ENCODE data around the gene DNAJB8.

DNAJB8 gene

DNA sequence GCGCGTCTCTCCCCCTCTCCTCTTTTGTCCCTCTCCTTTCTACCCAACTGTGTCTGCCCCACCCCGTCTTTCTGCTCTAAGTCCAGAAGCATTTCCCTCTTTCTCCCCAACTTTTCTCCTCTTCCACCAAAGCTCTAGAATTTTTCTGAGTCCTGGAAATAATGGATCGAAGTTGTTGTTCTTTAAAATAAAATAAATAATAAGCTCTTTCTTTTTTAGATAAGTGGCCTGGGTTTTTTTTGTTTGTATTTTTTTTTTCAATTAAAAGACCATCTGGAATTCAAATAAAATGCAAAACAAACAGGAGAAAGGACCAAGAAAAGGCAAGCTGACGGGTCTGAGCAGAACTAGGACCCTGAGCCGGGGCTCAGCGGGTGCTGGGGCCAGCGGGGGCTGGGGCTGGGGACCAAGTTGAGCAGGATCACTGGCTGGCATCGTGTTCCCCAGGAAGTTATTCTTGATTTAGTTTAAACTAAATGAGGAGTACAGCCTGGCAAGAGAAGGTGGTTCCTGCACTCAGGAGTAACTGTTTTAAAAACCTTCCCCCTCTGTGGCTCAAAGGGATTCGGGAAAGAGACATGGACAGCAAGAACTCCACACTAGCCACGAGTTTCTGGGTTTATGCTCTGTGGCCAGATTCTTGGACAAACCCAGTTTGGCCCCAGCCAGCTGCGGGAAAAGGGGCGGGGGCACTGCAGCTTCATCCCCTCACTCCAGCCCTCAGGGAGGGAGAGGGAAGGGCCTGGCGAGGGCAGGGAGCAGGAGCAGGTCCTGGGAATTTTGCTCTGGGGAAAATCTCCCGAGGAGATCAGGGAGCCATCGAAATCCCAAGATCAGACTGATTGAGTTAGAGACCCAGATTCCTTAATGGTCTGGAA lies 18.0 kb upstream of the DNAJB8 start:
- peaks cover 17% of the 10 kb centered on the region for H3K36me3 Mint-ChIP-seq (ENCODE audit: low read depth)
- peaks cover 98% of the 10 kb centered on the region for H3K27me3 Mint-ChIP-seq (ENCODE audit: low read depth)
- H3K4me3 Mint-ChIP-seq, result peak overlapping the region; percentile 67 to 79 (median 79)

DNA sequence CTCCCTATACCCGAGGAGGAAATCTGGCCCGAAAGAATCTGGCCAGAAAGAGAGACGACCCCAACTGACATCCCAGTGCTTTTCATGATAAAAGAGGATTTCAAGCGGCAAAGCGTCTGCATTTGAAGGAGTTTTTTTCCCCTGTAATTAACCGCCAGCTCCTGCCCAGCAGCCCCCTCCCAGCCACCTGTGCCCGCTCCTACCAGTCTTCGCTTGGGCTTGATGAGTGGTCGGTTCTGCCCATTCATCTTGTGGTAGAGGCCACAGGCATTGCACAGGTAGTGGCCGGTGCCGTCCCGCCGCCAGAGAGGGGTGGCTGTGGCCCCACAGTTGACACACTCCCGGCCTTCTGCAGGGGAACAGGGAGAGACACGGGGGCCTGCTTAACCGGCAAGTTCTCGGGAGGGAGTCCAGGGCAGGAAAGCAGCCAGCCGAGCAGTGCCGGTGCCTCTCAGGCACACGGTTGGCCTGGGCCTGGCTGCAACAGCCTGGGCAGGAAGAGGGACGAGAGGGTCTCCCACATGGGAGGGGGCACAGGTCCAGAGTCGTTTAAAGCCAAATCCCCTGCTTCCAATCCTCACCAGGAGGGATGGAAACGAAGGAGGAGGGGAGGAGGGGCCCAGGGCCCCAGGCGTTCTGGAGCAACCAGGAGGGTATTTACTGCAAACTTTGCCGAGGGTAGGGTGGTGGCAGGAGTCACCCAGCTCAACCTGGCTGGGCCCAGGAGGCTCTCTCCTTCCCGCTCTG lies 17.1 kb upstream of the DNAJB8 start:
- H3K27ac Mint-ChIP-seq, result peak overlapping the region in 2 of 3 experiments; percentile 22 to 61
- TF ChIP-seq, protein P1, sequence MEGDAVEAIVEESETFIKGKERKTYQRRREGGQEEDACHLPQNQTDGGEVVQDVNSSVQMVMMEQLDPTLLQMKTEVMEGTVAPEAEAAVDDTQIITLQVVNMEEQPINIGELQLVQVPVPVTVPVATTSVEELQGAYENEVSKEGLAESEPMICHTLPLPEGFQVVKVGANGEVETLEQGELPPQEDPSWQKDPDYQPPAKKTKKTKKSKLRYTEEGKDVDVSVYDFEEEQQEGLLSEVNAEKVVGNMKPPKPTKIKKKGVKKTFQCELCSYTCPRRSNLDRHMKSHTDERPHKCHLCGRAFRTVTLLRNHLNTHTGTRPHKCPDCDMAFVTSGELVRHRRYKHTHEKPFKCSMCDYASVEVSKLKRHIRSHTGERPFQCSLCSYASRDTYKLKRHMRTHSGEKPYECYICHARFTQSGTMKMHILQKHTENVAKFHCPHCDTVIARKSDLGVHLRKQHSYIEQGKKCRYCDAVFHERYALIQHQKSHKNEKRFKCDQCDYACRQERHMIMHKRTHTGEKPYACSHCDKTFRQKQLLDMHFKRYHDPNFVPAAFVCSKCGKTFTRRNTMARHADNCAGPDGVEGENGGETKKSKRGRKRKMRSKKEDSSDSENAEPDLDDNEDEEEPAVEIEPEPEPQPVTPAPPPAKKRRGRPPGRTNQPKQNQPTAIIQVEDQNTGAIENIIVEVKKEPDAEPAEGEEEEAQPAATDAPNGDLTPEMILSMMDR (IDR thresholded peaks at IDR 0.05; ENCODE audit: unreplicated experiment in 3 of 3), result no peak
- H3K36me3 Mint-ChIP-seq (ENCODE audit: low read depth), result peaks cover 19% of the 10 kb centered on the region
- peak overlapping the region; percentile 67 to 79 (median 76) for H3K4me3 Mint-ChIP-seq
- H3K27me3 Mint-ChIP-seq (ENCODE audit: low read depth), result peaks cover 100% of the 10 kb centered on the region
- no peaks in the 10 kb centered on the region for H3K9me3 Mint-ChIP-seq
- peaks cover 39% of the 10 kb centered on the region for H3K4me1 Mint-ChIP-seq

More for the DNA sequence above, 18.0 kb upstream of the DNAJB8 start:
- Mint-ChIP-seq H3K27ac (peak overlapping the region in 2 of 3 experiments; percentile 24 to 49), H3K4me1 (peaks cover 40% of the 10 kb centered on the region), H3K9me3 (no peaks in the 10 kb centered on the region)
- TF ChIP-seq, protein P1 (IDR thresholded peaks at IDR 0.05; ENCODE audit: unreplicated experiment in 3 of 3), result no peak

- Mint-ChIP-seq H3K27ac (peak overlapping the region in 2 of 3 experiments; percentile 18 to 61), H3K9me3 (no peaks in the 10 kb centered on the region), H3K36me3 (ENCODE audit: low read depth) (peaks cover 28% of the 10 kb centered on the region), H3K4me1 (peaks cover 39% of the 10 kb centered on the region), H3K27me3 (ENCODE audit: low read depth) (peaks cover 100% of the 10 kb centered on the region), H3K4me3 (peak overlapping the region; percentile 67 to 79 (median 76))
- TF ChIP-seq, protein P1 (IDR thresholded peaks at IDR 0.05; ENCODE audit: unreplicated experiment in 3 of 3), result peak in 1 of 3 experiments; percentile 8
These were observed 16.3 kb upstream of the DNAJB8 start for GRCh38 chr3:128482666-128483656.

DNA sequence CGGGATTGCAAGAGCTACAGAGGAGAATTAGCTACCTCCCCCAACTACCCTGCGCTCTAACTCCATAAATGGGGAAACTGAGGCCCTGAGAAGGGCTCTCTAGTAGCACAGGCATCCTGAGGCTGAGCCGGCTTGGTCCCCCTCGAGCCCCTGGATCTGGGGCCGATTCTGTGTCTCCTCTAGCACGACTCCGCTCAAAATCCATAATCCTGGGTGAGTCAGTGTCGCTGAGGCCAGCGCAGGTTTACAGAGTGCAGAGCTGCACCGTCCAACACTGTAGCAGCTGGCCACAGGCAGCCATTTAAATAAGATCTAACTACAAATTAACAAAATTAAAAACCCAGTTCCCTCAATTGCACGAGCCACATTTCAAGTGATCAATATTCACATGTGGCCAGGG lies 15.5 kb upstream of the DNAJB8 start:
- TF ChIP-seq, protein P1 (IDR thresholded peaks at IDR 0.05; ENCODE audit: unreplicated experiment in 3 of 3), result no peak
- Mint-ChIP-seq H3K36me3 (ENCODE audit: low read depth) (peaks cover 28% of the 10 kb centered on the region), H3K9me3 (no peaks in the 10 kb centered on the region), H3K27ac (peak overlapping the region in 2 of 3 experiments; percentile 23 to 31), H3K4me3 (peak overlapping the region; percentile 40 to 56 (median 43)), H3K4me1 (peaks cover 35% of the 10 kb centered on the region), H3K27me3 (ENCODE audit: low read depth) (peaks cover 100% of the 10 kb centered on the region)

DNA sequence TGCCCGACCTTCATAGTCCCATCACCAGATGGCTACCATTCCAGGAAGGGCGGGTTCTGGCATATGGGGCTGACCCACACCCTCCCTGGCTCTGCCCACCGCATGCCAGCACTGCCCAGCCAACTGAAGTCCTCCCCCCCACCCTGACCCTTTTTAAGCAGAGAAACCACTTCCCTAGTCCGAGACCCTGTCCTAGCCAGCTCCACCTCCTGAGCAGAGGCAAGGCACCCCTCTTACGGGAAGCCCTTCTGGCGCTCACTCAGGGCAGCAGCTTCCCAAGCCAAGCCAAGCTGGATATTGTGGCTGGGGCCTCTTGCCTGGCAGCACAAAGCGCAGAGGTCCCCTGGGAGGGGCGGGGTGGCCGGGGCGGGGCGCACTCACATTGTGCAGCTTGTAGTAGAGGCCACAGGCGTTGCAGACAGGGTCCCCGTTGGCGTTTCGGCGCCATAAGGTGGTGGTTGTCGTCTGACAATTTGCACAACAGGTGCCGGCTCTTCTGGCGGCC lies 14.8 kb upstream of the DNAJB8 start:
- no peak overlapping the region for H3K4me3 Mint-ChIP-seq
- TF ChIP-seq, protein P1 (IDR thresholded peaks at IDR 0.05; ENCODE audit: unreplicated experiment in 3 of 3), result no peak
- H3K9me3 Mint-ChIP-seq, result no peaks in the 10 kb centered on the region
- H3K4me1 Mint-ChIP-seq, result peaks cover 34% of the 10 kb centered on the region
- H3K27me3 Mint-ChIP-seq (ENCODE audit: low read depth), result peaks cover 98% of the 10 kb centered on the region
- peaks cover 28% of the 10 kb centered on the region for H3K36me3 Mint-ChIP-seq (ENCODE audit: low read depth)
- H3K27ac Mint-ChIP-seq, result no peak overlapping the region

All from nephron (organoid).